Nasal cavity respiratory epithelium epithelial cell of viscerocranial mucosa (primary cell): ENCODE measurements around the gene P2RY11. TPM values are rescaled to one million over a fixed set of nuclear protein-coding genes. Genes with fewer than 3 reads are reported as not detected.

Experiments used
- total RNA-seq: library from RNA; depleted of rRNA; stranded (reverse); fragments of >200 nt; gene quantifications from 2 replicates; pipeline ENCODE4 v1.2.3, GENCODE V29; 2014

The P2RY11 gene, protein sequence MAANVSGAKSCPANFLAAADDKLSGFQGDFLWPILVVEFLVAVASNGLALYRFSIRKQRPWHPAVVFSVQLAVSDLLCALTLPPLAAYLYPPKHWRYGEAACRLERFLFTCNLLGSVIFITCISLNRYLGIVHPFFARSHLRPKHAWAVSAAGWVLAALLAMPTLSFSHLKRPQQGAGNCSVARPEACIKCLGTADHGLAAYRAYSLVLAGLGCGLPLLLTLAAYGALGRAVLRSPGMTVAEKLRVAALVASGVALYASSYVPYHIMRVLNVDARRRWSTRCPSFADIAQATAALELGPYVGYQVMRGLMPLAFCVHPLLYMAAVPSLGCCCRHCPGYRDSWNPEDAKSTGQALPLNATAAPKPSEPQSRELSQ
- 1.0 and 16.2 TPM in 2 replicates for total RNA-seq

GRCh38 chr19:10111405-10111811 lies at the start of gene P2RY11:
P2RY11 (plus strand) TSS chr19:10111693; CDS start chr19:10111722, 29 bp downstream.

DNA sequence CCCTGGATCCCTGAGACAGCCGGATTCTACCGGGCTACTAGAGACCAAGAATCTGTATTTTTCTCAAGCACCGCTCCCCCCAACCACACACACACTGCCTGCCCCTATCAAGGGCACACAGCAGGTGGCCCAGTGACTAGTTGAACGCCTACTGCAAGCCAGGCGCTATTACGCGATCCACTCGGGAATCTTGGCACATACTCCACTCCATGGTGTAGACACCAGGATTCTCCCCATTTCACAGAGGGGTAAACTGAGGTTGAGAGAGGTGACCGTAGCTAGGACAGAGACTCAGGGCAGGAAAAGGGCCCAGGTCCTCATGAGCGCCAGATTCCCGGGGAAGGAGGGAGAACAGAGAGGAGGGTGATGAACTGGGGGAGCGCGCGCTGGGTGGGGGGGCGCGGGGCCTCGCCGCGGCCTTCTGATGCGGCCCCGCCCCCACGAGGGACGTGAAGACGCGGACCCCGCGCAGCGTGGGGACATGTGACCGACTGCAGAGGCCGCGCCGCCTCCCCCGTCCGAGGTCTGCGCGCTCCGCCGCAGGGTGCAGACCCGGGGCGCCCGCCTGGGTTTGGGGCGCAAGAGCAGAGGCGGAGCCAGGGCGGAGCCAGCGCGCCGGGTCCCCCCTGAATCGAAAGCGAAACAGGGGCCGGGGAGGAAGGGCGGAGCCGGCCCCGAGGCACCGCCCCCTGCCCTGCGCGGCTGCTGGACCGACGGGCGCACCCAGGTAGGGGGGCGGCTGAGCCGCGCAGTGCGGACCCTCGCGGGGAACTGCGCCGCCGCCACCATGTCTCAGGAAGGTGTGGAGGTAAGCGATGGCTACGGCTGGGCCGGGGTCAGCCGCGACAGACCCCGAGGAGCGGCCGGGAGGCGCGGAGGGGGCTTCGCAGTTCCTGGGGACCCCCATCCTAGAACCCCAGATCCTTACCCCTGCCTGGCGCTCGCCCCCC lies 25.6 kb upstream of the P2RY11 start, which contains the start of gene SHFL:
Gene SHFL (plus strand): TSS at position 677 of the 950 bp plus-strand sequence. CDS start 111 bp downstream, at position 788.

GRCh38 chr19:10106100-10106936 lies 5.2 kb upstream of the P2RY11 start, which contains the start of gene PPAN:
PPAN (plus strand) TSS chr19:10106362; CDS start chr19:10106395, 33 bp downstream.

Other genes with a start within 250 kb of the P2RY11 start
- 1.7 and 20.1 TPM in 2 replicates for gene OLFM2, start 175.2 kb upstream of the P2RY11 start, total RNA-seq
- under 0.01 and 0.64 TPM in 2 replicates for gene COL5A3, start 101.2 kb upstream of the P2RY11 start, total RNA-seq
- not detected in 2 replicates for gene RDH8, start 98.2 kb upstream of the P2RY11 start, total RNA-seq
- 5.1 and 14.8 TPM in 2 replicates for gene SHFL, start 25.4 kb upstream of the P2RY11 start, total RNA-seq
- 0.14 and 0.34 TPM in 2 replicates for gene ANGPTL6, start 9.0 kb upstream of the P2RY11 start, total RNA-seq
- gene PPAN, start 5.3 kb upstream of the P2RY11 start, total RNA-seq, result 63.2 and 67.8 TPM in 2 replicates
- 184 and 190 TPM in 2 replicates for gene EIF3G, start 8.2 kb downstream of the P2RY11 start, total RNA-seq
- 10.9 and 27.7 TPM in 2 replicates for gene DNMT1, start 83.3 kb downstream of the P2RY11 start, total RNA-seq
- 2.4 and 3.7 TPM in 2 replicates for gene S1PR2, start 119.6 kb downstream of the P2RY11 start, total RNA-seq
- gene MRPL4, start 140.5 kb downstream of the P2RY11 start, total RNA-seq, result 25.6 and 33.3 TPM in 2 replicates
- 1.0 and 8.2 TPM in 2 replicates for gene ICAM1, start 159.4 kb downstream of the P2RY11 start, total RNA-seq
- 1.0 and 5.8 TPM in 2 replicates for gene ICAM4, start 175.3 kb downstream of the P2RY11 start, total RNA-seq
- 1.7 and 6.4 TPM in 2 replicates for gene ICAM5, start 178.3 kb downstream of the P2RY11 start, total RNA-seq
- gene ZGLP1, start 198.1 kb downstream of the P2RY11 start, total RNA-seq, result 0.34 and 0.85 TPM in 2 replicates
- gene FDX2, start 204.3 kb downstream of the P2RY11 start, total RNA-seq, result 16.4 and 18.8 TPM in 2 replicates
- gene RAVER1, start 221.8 kb downstream of the P2RY11 start, total RNA-seq, result 3.8 and 20.2 TPM in 2 replicates
- gene ICAM3, start 227.9 kb downstream of the P2RY11 start, total RNA-seq, result 1.7 and 2.6 TPM in 2 replicates